Tibial nerve (tissue), 3 donors: Measurements from ENCODE around the gene ZNF18.

Experiments used
- CTCF ChIP-seq, 5 experiments: fragments of 200-600 bp in 3 of 5; fragments of 450-650 bp in 2 of 5; sonication (generic) in 3 of 5; IDR thresholded peaks; one replicate each; pipeline ENCODE4 v1.5.1; 2016 to 2019; ENCODE audit warnings: antibody characterized with exemption in 5 of 5, mild to moderate bottlenecking in 3 of 5, moderate library complexity in 2 of 5
- POLR2A ChIP-seq, 2 donors: fragments of 450-650 bp; IDR thresholded peaks; one replicate each; pipeline ENCODE4 v1.6.1; 2017; ENCODE audit warnings: antibody characterized with exemption in 2 of 2, mild to moderate bottlenecking in 2 of 2, moderate library complexity in 2 of 2

GRCh38 chr17:11928436-11928835, 68.8 kb downstream of the ZNF18 start:
- TF ChIP-seq CTCF (IDR thresholded peaks at IDR 0.05) (no peak), POLR2A (IDR thresholded peaks at IDR 0.05) (no peak)
